Stimulated activated CD8-positive, alpha-beta memory T cell treated with anti-CD3 and anti-CD28 coated beads, Interleukin-15, amount 100 ng/mL, for 4 hours (primary cell): Measurements from ENCODE around the gene SLC38A5.
"Not testable (repeated sequence)": the region's sequence is repeated elsewhere in the genome, so short reads cannot be mapped to it uniquely, and the experiment has no call there.

Experiments used
- DNase-seq, 2 donors: peaks; one replicate each; pipeline ENCODE4 v3.0.0-alpha.2; 2020; ENCODE audit warnings: low read depth in 2 of 2

SLC38A5 gene

DNA sequence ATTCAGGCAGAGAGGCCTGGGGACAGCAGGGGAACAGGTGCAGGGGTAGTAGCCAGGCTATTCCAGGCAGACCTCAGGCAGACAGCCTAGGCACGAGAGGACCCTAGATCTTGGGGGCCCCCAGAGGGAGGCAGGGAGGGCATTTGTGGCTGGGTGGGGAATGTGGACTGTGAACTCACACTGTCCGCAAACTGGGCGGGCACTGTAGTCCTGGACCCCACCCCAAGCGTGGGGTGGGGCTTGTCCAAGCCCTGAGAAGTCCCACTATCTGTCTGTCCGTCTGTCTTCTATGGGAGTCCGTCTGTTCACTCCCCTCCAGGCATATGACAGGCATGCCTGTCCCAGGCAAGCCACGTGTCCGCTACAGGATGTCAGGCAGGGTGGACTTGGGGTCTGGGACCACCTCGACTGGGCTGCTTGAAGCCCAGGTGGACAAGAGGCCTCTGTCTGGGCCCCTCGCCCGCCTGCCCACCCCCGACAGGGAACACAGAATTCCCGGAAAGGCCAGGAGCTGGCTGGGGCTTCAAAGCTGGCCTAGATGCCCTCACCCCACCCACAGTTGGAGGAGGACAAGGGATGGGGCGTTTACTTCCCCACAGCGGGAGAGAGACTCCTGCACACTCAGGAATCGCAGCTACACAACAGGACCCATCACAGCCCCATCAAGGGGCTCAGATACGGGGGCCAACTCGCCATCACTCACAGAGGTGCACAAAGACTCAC is at the start of gene SLC38A5:
SLC38A5 (minus strand) TSS at position 151 of the 723 bp plus-strand sequence. CDS start 2,336 bp downstream, outside the sequence.
- DNase-seq = no peak

DNA sequence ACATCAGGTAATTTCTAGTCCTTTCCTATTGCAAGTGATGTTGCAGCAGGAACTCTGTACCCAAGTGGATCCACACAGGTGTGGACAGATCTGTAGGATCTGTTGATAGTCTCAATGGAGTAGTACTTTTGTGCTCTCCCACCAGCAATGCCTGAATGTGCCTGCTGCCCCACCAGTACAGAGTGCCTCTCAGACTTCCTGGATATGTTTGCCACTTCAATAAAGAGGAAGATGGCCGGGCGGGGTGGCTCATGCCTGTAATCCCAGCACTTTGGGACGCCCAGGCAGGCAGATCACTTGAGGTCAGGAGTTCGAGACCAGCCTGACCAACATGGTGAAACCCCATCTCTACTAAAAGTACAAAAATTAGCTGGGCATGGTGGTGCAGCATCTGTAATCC is 49.4 kb upstream of the SLC38A5 start:
- not testable (repeated sequence) for DNase-seq

DNA sequence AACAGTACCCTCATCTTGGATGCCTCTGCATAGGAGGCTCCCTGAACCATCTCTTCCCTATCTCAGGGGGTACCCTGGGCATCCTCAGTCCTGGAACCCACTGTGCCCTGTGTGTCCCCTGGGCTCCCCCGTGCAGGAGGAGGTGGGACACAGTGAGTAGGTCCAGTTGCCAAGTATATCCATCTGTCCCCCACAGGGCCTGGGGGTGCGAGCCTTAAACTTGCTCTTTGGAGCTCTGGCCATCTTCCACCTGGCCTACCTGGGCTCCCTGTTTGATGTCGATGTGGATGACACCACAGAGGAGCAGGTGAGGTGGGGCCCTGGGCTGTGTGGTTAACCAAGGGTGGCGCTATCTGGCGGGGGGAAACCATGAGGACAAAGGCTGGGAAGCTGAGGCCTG is 46.9 kb upstream of the SLC38A5 start:
- no peak for DNase-seq

DNA sequence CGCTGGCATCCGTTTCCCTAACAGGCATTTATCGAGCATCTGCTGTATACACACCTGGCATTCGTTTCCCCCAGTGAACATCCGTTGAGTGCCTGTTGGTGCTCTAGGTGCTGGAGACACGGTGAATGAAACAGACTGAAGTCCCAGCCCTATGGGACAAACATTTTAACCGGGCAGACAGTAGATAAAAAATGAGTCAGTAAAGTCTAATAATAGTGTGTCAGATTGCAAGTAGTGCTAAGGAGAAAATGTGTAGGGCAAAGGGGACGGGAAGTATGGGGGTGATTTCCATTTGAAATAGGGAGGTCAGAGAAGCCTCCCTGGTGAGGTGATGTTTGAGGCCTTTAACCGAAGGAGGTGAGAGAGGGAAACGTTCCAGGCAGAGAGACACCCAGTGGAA is 46.2 kb upstream of the SLC38A5 start:
- DNase-seq = no peak

DNA sequence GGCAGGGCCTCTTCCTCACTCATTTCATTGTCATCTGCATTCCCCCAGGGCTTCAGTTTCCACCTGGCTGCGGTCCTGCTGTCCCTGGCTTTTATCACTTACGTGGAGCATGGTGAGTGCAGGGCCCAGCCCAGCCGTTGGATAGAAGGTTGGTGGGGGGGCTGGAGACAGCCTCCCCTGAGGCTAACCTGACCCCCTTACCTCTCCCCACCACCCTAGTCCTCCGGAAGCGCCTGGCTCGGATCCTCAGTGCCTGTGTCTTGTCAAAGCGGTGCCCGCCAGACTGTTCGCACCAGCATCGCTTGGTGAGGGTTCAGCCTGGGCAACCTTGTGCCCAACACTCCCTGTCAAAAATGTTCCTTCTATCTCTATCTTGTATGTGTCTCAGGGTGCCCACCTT is 45.8 kb upstream of the SLC38A5 start:
- no peak for DNase-seq

DNA sequence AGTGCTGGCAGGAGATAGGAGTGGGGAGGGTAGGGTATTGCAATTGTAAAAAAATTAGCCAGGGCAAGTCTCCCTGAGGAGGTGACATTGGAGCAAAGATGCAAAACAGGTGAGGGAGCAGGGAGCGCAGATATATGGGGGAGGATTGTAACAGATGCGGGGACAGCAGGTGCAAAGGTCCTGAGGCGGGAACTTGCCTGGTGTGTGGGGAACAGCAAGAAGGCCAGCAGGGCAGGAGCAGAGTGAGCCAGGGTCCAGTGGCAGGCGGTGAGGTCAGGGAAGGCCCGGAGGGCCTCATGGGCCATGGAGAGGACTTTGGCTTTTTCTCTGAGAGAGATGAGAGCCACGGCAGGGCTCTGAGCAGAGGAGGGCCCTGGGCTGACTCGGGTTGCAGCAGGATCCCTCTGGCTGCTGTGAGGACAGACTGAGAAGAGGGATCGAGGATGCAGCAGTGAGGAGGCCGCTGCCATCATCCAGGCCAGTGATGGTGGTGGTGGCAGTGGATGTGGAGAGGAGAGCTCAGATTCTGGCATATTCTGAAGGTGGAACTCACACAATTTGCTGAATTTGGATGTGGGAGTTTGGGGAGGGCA is 44.9 kb upstream of the SLC38A5 start:
- no peak for DNase-seq

DNA sequence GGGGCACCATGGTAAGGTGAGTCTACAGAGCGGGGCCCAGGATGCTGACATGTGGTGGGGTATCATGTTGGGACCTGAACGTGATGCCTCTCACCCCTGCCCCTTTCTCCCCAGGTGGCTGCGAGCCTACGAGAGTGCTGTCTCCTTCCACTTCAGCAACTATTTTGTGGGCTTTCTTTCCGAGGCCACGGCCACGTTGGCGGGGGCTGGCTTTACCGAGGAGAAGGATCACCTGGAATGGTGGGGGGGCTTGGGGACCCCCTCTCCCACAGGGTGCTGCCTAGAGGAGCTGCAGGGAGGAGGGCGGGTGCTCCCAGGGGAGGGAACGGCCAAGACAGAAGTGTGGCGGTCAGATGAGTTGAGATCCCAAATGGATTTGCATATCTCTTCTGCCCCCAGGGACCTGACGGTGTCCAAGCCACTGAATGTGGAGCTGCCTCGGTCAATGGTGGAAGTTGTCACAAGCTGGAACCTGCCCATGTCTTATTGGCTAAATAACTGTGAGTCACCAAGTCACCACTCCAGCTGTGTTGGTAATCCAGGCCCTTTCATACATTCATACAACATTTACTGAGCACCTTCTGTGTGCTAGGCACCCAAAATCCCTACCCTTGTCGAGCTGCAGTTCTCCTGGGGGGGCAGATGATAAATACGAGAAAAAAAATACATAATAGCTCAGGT is 44.2 kb upstream of the SLC38A5 start:
- no peak for DNase-seq

DNA sequence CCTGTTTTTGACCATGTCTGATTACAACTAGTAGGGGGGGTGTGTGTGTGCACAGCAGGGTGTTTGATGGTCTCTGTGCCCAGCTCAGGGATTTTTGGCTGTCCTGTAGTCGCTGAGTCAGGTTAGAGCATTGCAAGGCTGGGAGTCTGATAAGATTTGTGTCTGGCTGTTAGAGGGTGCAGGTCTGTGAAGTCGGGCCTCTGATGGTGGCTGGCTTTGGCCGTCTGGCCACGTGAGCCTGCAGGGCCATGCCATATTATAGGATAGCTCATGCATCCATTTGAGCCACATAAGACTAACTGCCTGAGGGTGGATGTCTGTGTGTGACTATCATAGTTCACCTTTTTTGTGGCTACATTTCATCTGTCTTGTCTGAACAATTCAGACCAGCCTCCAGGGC is 43.6 kb upstream of the SLC38A5 start:
- no peak for DNase-seq

DNA sequence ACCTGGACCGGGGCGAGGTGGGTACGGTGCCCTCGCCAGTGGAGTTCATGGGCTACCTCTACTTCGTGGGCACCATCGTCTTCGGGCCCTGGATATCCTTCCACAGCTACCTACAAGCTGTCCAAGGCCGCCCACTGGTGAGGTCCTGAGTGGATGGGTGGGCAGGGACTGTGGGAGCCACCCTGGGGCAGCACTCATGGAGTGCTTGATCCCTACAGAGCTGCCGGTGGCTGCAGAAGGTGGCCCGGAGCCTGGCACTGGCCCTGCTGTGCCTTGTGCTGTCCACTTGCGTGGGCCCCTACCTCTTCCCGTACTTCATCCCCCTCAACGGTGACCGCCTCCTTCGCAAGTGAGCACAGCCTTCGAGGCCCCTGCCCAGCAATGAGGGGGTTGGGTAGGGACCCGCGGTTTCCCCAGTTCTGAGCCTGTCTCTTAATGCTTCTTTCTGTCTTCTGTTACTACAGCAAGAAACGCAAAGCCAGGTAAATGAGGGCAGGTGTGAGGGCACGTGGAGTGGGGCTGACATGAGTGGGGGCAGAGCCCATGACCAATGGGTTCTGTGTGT is 42.4 kb upstream of the SLC38A5 start:
- no peak for DNase-seq

DNA sequence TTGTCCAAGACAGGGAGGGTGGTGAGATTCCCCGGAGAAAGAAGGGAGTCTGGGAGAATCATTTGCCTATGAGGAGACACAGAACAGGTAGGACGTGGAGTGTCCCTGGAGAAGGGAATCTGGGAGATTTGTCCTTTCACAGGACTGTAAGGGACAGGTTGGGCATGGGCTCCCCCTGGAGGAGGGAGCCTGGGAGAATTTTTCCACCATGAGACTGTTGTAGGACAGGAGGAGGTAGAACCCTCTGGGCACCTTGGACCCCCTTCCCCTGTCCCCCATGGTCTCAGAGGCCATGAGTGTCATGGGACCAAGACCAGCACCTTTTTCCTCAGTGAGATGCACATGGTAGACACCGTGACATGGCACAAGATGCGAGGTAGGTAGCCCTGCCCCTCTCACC is 41.5 kb upstream of the SLC38A5 start:
- no peak for DNase-seq

DNA sequence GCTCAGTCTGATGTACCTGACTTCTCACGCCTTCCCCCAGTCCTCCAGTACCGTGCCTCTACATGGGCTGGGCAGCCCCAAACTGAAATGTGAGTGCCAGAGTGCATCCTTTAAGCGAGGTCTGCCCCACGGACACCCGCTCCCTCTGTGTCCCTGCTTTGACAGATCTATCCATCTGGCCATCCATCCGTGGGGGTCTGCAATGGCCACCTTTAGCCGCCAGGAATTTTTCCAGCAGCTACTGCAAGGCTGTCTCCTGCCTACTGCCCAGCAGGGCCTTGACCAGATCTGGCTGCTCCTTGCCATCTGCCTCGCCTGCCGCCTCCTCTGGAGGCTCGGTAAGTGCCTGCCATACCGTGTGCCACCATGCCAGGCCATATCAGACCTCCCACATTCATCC is 39.6 kb upstream of the SLC38A5 start:
- no peak for DNase-seq

DNA sequence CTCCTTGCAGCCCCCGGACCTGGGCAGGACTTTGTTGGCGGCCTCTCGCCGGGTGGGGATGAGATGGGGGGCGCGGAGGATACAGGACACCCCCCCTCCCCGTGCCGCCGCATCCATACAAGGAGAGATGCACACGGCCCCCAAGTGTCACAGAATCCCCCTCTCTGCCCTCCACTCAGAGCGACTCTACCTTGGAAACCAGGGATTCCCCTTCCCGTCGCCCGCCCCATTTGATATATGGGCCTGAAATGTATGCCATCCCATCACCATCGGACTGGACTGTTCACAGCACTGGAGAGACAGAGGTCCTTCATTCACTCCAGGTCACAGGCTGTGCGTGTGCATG is 39.2 kb upstream of the SLC38A5 start:
- no peak for DNase-seq

DNA sequence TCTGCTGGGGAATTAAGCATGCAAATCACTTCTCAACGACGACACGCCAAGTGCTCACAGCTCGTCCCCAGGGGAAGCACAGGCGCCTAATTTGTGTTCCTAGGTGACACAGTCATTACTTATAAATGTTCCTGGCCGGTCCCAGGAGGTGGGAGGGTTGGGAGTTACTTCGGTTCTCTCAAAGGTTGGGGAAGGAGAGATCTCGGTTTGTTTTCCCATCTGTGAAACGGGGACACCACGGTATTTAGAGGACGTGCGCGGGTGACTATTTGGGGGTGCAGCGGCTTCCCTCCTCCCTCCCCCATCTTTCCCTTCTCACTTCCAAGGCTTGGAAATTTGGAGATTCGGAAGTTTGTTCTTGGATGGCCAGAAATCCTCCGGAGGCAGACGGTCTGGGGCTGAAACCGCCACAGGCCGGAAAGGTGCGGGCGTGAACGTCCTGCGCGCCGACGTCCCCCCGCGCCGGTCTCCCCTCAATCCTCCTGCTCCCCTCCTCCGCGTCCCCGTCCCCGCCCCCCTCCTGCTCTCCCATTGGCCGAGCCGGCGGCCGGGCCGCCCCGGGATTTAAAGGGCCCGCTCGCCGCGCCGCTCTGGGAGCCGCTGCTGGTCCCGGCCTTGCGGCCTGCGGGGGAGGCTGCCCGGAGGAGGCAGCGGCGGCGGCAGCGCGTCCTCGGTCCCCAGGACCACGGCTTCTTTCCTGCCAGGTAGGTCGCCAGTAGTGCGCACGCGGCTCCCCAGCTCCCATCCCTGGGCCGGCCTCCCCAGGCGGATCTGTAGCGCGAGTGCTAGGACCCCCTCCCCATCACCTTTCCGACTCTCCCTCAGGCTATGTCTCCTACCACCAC is 38.6 kb upstream of the SLC38A5 start, which contains the start of gene PORCN:
PORCN (plus strand) TSS at position 593 of the 845 bp plus-strand sequence. CDS start 829 bp downstream, outside the sequence.
- peak; percentile 55 to 63 for DNase-seq

DNA sequence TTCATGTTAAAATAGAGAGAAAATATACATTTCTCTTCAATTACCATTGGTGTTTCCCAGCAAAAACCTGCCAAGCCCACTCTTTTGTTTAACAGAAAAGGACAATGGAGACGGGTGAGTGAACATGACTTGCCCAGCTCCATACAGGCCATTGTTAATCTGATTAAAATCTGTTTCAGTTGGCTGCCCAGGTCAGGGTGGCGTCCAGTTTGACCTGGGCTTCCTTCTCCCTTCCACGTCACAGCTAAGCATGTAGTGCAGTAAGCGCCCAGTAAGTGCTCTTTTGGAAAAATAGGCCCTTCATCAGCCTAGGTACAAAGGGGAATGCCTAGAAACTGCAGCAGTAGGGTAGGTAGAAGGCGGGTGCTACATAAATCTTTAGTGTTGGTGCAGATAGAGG is 37.2 kb upstream of the SLC38A5 start:
- DNase-seq = no peak

DNA sequence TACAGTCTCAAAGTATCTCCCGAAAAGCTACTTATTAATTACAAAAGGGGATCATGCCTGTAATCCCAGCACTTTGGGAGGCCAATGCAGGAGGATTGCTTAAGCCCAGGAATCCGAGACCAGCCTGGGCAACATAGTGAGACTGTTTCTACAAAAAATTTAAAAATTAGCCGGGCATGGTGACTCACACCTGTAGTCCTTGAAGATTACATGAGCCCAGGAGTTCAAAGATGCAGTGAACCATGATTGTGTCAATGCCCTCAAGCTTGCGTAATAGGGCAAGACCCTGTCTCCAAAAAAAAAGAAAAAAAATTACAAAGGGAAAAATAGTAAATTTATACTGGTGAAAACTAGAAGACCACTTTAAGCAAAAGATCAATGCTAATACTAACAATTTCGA is 35.4 kb upstream of the SLC38A5 start:
- no peak for DNase-seq

DNA sequence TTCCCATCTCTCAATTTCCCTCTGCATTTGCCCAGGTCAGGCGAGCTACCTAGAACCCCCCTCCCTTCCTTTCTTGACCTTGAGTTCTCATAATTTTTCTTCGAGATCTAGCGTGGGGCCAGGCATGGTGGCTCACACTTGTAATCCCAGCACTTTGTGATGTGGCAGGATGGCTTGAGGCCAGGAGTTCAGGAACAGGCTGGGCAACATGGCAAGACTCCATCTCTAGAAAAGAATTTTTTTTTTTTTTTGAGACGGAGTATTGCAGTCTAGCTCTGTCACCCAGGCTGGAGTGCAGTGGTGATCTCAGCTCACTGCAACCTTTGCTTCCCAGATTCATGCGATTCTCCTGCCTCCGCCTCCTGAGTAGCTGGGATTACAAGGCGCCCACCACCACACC is 34.2 kb upstream of the SLC38A5 start:
- no peak for DNase-seq

DNA sequence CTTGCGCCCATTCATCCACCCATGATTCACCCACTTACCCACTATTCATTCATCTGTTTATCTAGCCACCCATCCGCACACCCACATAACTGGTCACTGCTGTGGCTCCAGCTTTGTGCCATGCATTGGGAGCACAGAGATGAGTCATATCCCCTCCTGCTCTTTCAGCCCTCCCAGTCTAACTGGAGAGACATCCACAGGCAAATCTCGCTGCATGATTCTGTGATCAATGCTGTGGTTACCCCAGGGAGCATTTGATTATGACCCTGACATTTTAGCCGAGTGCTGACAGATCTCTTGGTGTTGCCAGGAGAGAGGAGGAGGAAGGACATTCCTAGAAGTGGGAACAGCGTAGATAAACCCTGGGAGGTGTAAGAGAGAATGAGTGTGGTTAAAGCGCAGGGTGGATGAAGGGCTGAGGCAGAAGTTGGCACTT is 28.3 kb upstream of the SLC38A5 start:
- no peak for DNase-seq

DNA sequence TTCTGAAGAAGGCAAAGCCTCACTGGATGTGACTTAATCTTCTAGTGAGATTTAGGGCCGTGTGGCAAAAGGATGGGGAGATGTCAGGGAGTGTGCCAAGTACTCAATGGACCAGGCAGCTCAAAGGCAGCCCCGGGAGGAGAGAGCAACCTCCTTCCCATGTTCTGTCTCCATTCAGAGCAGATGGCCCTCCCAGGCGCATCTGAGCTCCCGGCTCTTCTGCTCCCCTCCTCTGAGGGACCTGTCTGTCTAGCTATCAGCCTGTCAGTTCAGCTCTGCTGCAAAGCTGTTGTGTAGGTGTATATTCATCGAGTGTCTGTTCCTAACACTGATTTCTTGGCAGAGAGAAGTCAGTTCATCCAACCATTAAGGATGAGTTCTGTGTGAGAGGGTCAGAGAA is 27.8 kb upstream of the SLC38A5 start:
- no peak for DNase-seq

DNA sequence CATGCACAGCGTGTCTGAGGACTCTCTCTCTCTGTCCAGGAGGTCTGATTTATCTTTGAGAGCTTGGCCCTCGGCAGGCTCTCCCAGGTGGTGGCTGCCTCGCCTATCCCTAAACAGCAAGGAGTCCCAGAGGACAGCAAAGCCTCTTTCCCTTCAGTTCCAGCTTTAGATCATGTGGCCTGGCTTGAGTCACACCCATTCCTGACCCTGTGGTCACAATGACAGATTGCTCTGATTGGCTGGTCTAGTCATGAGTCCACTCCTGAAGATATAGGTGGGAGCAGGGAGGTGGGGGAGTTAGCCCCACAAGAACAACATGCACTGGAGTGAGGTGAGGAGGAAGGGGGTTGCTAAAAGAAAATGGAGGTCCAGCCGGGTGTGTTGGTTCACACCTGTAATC is 26.6 kb upstream of the SLC38A5 start:
- no peak for DNase-seq

DNA sequence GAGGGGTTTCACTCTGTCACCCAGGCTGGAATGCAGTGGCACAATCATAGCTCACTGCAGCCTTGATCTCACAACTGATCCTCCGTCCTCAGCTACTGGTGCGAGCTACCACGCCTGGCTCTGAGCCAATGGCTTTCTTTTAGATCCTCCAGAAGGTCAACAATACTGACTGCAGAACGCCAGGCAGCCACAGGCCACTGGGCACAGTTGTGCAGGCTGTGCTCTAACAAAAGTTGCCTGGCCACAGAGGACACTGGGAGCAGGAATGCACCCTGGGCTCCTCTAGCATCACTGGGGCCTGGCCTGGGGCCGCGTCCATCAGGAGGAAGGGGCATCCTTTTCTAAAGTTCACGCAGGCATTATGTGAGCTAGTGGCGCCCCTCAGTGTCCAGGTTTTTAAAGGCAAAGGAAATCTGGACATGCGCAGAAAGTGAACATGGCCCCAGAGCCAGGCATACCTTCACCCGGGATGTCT is 23.9 kb upstream of the SLC38A5 start:
- no peak for DNase-seq

DNA sequence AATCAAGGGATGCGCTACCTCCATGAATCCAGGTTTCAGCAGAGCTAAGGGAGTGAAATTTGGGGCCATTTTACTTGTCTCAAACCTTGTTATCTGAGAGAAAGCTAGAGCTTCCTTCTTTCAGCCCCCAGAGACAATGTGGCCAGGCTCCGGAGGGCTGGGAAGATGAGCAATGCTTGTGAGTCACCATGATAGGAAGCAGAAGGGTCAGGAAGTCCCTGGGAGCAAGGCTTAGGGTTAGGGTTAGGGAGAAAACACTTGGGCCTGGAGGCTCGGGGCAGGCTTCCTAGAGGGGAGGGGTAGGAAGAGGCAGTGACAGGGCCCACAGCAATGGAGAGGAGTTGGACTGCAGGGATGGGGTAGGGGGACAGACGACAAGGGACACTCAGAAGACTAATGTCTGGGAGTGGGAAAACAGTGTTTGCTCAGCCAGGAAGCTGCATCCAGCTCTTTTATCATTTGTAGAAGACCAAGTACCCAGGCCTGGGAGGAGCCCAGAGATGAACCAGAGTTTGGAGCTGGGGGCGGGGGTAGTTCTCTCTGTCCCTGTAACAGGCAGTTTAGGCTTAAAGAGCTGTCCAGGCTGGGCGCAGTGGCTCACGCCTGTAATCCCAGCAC is 22.3 kb upstream of the SLC38A5 start:
- DNase-seq = no peak
